22Rv1 (cell line): ENCODE measurements around the gene HMGN4.

ENCODE experiments used
- H3K27ac ChIP-seq: fragments of 450-650 bp; 2 replicates; pipeline ENCODE4 v1.5.1; 2017
- CTCF ChIP-seq: fragments of 450-650 bp; IDR thresholded peaks from 2 replicates; pipeline ENCODE4 v1.5.1; 2017; ENCODE audit warnings: mild to moderate bottlenecking
- ZFX ChIP-seq: fragments of 450-650 bp; IDR thresholded peaks from 2 replicates; pipeline ENCODE4 v1.6.1; 2017; ENCODE audit warnings: antibody characterized with exemption, borderline replicate concordance

Gene HMGN4

GRCh38 chr6:26563488-26563887, 25.3 kb downstream of the HMGN4 start:
- TF ChIP-seq CTCF (no peak), ZFX (no peak)
- no peak overlapping the region for H3K27ac ChIP-seq

GRCh38 chr6:26568601-26569432, 30.7 kb downstream of the HMGN4 start:
- peak; percentile 76 for TF ChIP-seq CTCF
- no peak for TF ChIP-seq ZFX
- H3K27ac ChIP-seq: peak overlapping the region; percentile 91

GRCh38 chr6:26569433-26569764, 31.2 kb downstream of the HMGN4 start:
- TF ChIP-seq ZFX (no peak), CTCF (peak; percentile 14)
- H3K27ac ChIP-seq: peak overlapping the region; percentile 91

- TF ChIP-seq ZFX (no peak), CTCF (no peak)
- peak overlapping the region; percentile 91 for H3K27ac ChIP-seq
These were observed 32.1 kb downstream of the HMGN4 start for GRCh38 chr6:26570027-26570809.

- H3K27ac ChIP-seq: peak overlapping the region; percentile 91
These were observed 33.6 kb downstream of the HMGN4 start for GRCh38 chr6:26571592-26572296.

GRCh38 chr6:26575494-26575939, 37.4 kb downstream of the HMGN4 start:
- no peak overlapping the region for H3K27ac ChIP-seq
- TF ChIP-seq ZFX (no peak), CTCF (no peak)

More at GRCh38 chr6:26571592-26572296, 33.6 kb downstream of the HMGN4 start:
- no peak for TF ChIP-seq ZFX
- no peak for TF ChIP-seq CTCF
